GM12878 (cell line): Measurements from ENCODE around the gene PSMB5. TPM values are rescaled to one million over a fixed set of nuclear protein-coding genes. Genes with fewer than 3 reads are reported as not detected.
A peak's percentile ranks its signal among the peaks of the same experiment; 100 is the strongest.

Source experiments
- ATAC-seq: fragments of 200-7000 bp; cut with Tn5 transposase; 3 replicates; pipeline ENCODE4 v1.9.1; 2020; ENCODE audit warnings: mild to moderate bottlenecking, moderate library complexity
- BruUV-seq: library from RNA; stranded (reverse); fragments of 400-500 nt; replicated peaks from 2 replicates; lab custom pipeline; 2021; lab: Mats Ljungman, UMichigan
- CTCF ChIA-PET: fragments of 300-600 bp; sonication (Branson Sonifier 250); formaldehyde crosslinking; extraction: SDS; loops from one replicate; lab custom pipeline; 2021; ENCODE audit warnings: inconsistent platforms; lab: Yijun Ruan, JAX
- POLR2A ChIA-PET: fragments of 350-600 bp; formaldehyde crosslinking; extraction: SDS; loops from one replicate; lab custom pipeline; 2021; ENCODE audit warnings: inconsistent platforms; lab: Charles Lee
- RAD21 ChIA-PET: fragments of 300-600 bp; sonication (Branson Sonifier 250); formaldehyde crosslinking; loops from one replicate; lab custom pipeline; 2023; ENCODE audit warnings: antibody characterized with exemption; ENCODE audit not compliant: unreplicated experiment; lab: Charles Lee
- SMC1A ChIA-PET: fragments of 300-600 bp; sonication (Branson Sonifier 250); formaldehyde crosslinking; loops from one replicate; lab custom pipeline; 2023; ENCODE audit not compliant: unreplicated experiment, uncharacterized antibody; lab: Charles Lee
- DNase-seq: peaks from one replicate; pipeline ENCODE4 v3.0.0-alpha.2; 2011; ENCODE audit warnings: low read depth, low spot score
- FAIRE-seq: peaks from 3 replicates; lab custom pipeline; 2011; peaks lifted over from hg19 to GRCh38; lab: Jason Lieb, UNC
- H2AFZ ChIP-seq: 2 replicates; pipeline ENCODE4 v1.6.0; 2011; ENCODE audit warnings: low read depth, low read length, control low read depth; ENCODE audit not compliant: control insufficient read depth
- H3K27ac ChIP-seq: 2 replicates; pipeline ENCODE4 v1.5.1; 2011; ENCODE audit warnings: control low read depth; ENCODE audit not compliant: control insufficient read depth, insufficient read depth
- H3K27me3 ChIP-seq, 2 experiments: replicated peaks in 1 of 2; 2 replicates each; pipeline versions ENCODE4 v1.6.0 to v1.6.1; 2011; ENCODE audit warnings: low read length in 1 of 2; ENCODE audit not compliant: control insufficient read depth in 2 of 2, insufficient read depth in 2 of 2
- H3K36me3 ChIP-seq, 2 experiments: 2 replicates each; pipeline ENCODE4 v1.5.1; 2011; ENCODE audit warnings: low read length in 1 of 2; ENCODE audit not compliant: control insufficient read depth in 2 of 2, insufficient read depth in 2 of 2
- H3K4me1 ChIP-seq: 2 replicates; pipeline ENCODE4 v1.6.1; 2011; ENCODE audit warnings: mild to moderate bottlenecking, low read length, moderate library complexity, mixed read lengths; ENCODE audit not compliant: control insufficient read depth, insufficient read depth
- H3K4me2 ChIP-seq: 2 replicates; pipeline ENCODE4 v1.6.0; 2011; ENCODE audit warnings: control low read depth; ENCODE audit not compliant: control insufficient read depth, insufficient read depth
- H3K4me3 ChIP-seq: fragments of 200-600 bp; sonication (generic); 2 replicates; pipeline ENCODE4 v1.5.1; 2016
- H3K79me2 ChIP-seq: 2 replicates; pipeline ENCODE4 v1.6.0; 2011; ENCODE audit warnings: low read length; ENCODE audit not compliant: control insufficient read depth, insufficient read depth
- H3K9ac ChIP-seq: 2 replicates; pipeline ENCODE4 v1.8.0; 2011; ENCODE audit warnings: low read length, control low read depth, mixed read lengths; ENCODE audit not compliant: control insufficient read depth, insufficient read depth
- H3K9me3 ChIP-seq: replicated peaks from 3 replicates; pipeline ENCODE4 v1.5.1; 2011; ENCODE audit warnings: mild to moderate bottlenecking, low read length; ENCODE audit not compliant: control insufficient read depth, insufficient read depth
- H4K20me1 ChIP-seq: 2 replicates; pipeline ENCODE4 v1.6.0; 2011; ENCODE audit not compliant: control insufficient read depth, insufficient read depth
- BHLHE40 ChIP-seq, 2 experiments: fragments of 450-650 bp in 1 of 2; IDR thresholded peaks; 2 replicates each; pipeline ENCODE4 v1.6.1; 2011 to 2017; ENCODE audit warnings: low read depth in 2 of 2, borderline replicate concordance in 1 of 2, improper control_type of control experiment in 1 of 2, low read length in 1 of 2, mild to moderate bottlenecking in 1 of 2
- CEBPB ChIP-seq, 2 experiments: fragments of 150-350 bp in 1 of 2; IDR thresholded peaks; 2 replicates each; pipeline ENCODE4 v1.6.1; 2012 to 2014; ENCODE audit warnings: low read depth in 2 of 2, low read length in 2 of 2, borderline replicate concordance in 1 of 2, inconsistent platforms in 1 of 2
- CTCF ChIP-seq, 3 experiments: IDR thresholded peaks in 2 of 3; conservative IDR thresholded peaks in 1 of 3; 2 replicates each; pipeline ENCODE4 v1.5.1; 2011; ENCODE audit warnings: low read depth in 3 of 3, low read length in 3 of 3, mild to moderate bottlenecking in 3 of 3, control low read depth in 2 of 3, moderate library complexity in 2 of 3, inconsistent platforms in 1 of 3, mixed read lengths in 1 of 3; ENCODE audit not compliant: control insufficient read depth in 2 of 3, insufficient read depth in 1 of 3; ENCODE audit errors: extremely low read depth in 1 of 3
- DPF2 ChIP-seq: fragments of 450-650 bp; IDR thresholded peaks from 2 replicates; pipeline ENCODE4 v1.6.1; 2017; ENCODE audit warnings: mild to moderate bottlenecking
- ESRRA ChIP-seq: IDR thresholded peaks from 2 replicates; pipeline ENCODE4 v1.6.1; 2012; ENCODE audit warnings: mild to moderate bottlenecking, low read length, improper control_type of control experiment
- GABPA ChIP-seq: IDR thresholded peaks from 2 replicates; pipeline ENCODE4 v1.6.1; 2014; ENCODE audit warnings: antibody characterized with exemption, low read depth, mild to moderate bottlenecking, inconsistent platforms
- MEF2A ChIP-seq: IDR thresholded peaks from 2 replicates; pipeline ENCODE4 v1.6.1; 2011; ENCODE audit warnings: low read depth, mild to moderate bottlenecking, low read length, moderate library complexity; ENCODE audit not compliant: insufficient read depth
- RAD21 ChIP-seq: IDR thresholded peaks from 2 replicates; pipeline ENCODE4 v1.6.1; 2011; ENCODE audit warnings: mild to moderate bottlenecking, low read depth, low read length, moderate library complexity; ENCODE audit not compliant: insufficient read depth
- SMARCA5 ChIP-seq: fragments of 450-650 bp; IDR thresholded peaks from 2 replicates; pipeline ENCODE4 v1.6.1; 2017; ENCODE audit warnings: mild to moderate bottlenecking
- SMC3 ChIP-seq: IDR thresholded peaks from 2 replicates; pipeline ENCODE4 v1.6.1; 2011; ENCODE audit warnings: low read length, improper control_type of control experiment, borderline replicate concordance
- WRNIP1 ChIP-seq: IDR thresholded peaks from 2 replicates; pipeline ENCODE4 v1.6.1; 2011; ENCODE audit warnings: low read depth, low read length, improper control_type of control experiment, borderline replicate concordance
- YY1 ChIP-seq: IDR thresholded peaks from 2 replicates; pipeline ENCODE4 v1.6.1; 2011; ENCODE audit warnings: low read depth, mild to moderate bottlenecking, low read length
- WGBS: methylation state at CpG from one replicate; pipeline ENCODE4 v1.1.6; 2016; ENCODE audit warnings: low lambda C conversion rate; ENCODE audit not compliant: insufficient replicate concordance, insufficient coverage; ENCODE audit errors: missing lambda C conversion rate; 5-methylcytosine and 5-hydroxymethylcytosine counted together
- in situ Hi-C: fragments of 300-500 bp; cut with MboI; formaldehyde crosslinking; loops from 9 replicates; pipeline ENCODE4 v1.14.3; 2018; ENCODE audit warnings: mixed read lengths
- intact Hi-C: fragments of 100-400 bp; cut with micrococcal nuclease; formaldehyde crosslinking; loops from one replicate; pipeline ENCODE4 v1.14.2; 2022; ENCODE audit not compliant: unreplicated experiment
- polyA plus RNA-seq, 11 experiments: library from polyadenylated mRNA; depleted of rRNA in 4 of 11; unstranded in 6 of 11; stranded (reverse) in 5 of 11; fragments of >200 nt; fragmentation: Nextera tagmentation in 4 of 11; fragmentation: Illumina TruSeq in 1 of 11; extraction: Ambion mirVana in 4 of 11; extraction: Trizol in 1 of 11; gene quantifications; 1 replicate in 1 of 11; 2 replicates in 10 of 11; pipeline versions ENCODE4 v1.2.1 to v1.2.3, GENCODE V29; 2011 to 2016; ENCODE audit warnings: inconsistent platforms in 2 of 11, missing spikeins in 2 of 11, low read depth in 1 of 11
- total RNA-seq, 4 experiments: library from RNA; depleted of rRNA in 3 of 4; stranded (reverse); fragments of >200 nt in 3 of 4; fragmentation: Illumina TruSeq in 1 of 4; extraction: Trizol in 1 of 4; gene quantifications; 2 replicates each; pipeline versions ENCODE4 v1.2.1 to v1.2.3, GENCODE V29; 2013 to 2021

Gene PSMB5
- total and polyA plus RNA-seq, 10 of the 15 experiments (the other 5 are each of a cell fraction or from before 2014, with no cell fraction given): 84.5 to 802 (median 144) TPM

GRCh38 chr14:22987291-22987690 lies 47.4 kb downstream of the PSMB5 start (continued):
- no peak for TF ChIP-seq GABPA
- TF ChIP-seq MEF2A: no peak

GRCh38 chr14:22986508-22987054 lies 48.1 kb downstream of the PSMB5 start:
- no TSS peak for BruUV-seq
- SMC1A ChIA-PET: interaction anchor here (0.7 to 7.6 kb wide), 45 partner anchors 8 to 671 kb away, joined by 3 to 156 read pairs (median 5); partner anchors contain the start of genes ACIN1, C14orf119, CDH24 and HAUS4
- in situ Hi-C loops: no loop called here

More at GRCh38 chr14:22986508-22987054, 48.1 kb downstream of the PSMB5 start:
- Histone ChIP-seq H3K4me3 (no peak overlapping the region), H2AFZ (no peak overlapping the region), H3K4me2 (no peak overlapping the region), H3K4me1 (no peaks in the 10 kb centered on the region; the same call in 1 of the 2 replicates), H3K9ac (no peak overlapping the region), H3K27ac (no peak overlapping the region), H3K27me3 (peaks cover 3% of the 10 kb centered on the region in 2 experiments), H3K36me3 (no peaks in the 10 kb centered on the region; a peak in 1 of 4 replicates), H4K20me1 (no peaks in the 10 kb centered on the region), H3K79me2 (no peaks in the 10 kb centered on the region), H3K9me3 (no peaks in the 10 kb centered on the region)
- 26% methylated on average over 5 of the region's 5 CpGs for WGBS
- RAD21 ChIA-PET: interaction anchor here (0.6 to 9.1 kb wide), 39 partner anchors 9 to 416 kb away, joined by 3 to 224 read pairs (median 4); partner anchors contain the start of genes ACIN1, C14orf119, CDH24 and HAUS4
- CTCF ChIA-PET: interaction anchor here (0.6 to 25.0 kb wide), 48 partner anchors 10 to 597 kb away, joined by 3 to 853 read pairs (median 6); partner anchors contain the start of genes ACIN1, C14orf119, CDH24 and HAUS4
- TF ChIP-seq CTCF (IDR thresholded peaks at IDR 0.05 in 2 of 3, conservative IDR thresholded peaks at IDR 0.05 in 1 of 3; ENCODE audit: control insufficient read depth in 2 of 3, extremely low read depth in 1 of 3, insufficient read depth in 1 of 3, low read depth in 3 of 3, low read length in 3 of 3) (peak; percentile 85 to 94 (median 93)), SMARCA5 (peak; percentile 69; the same call in 1 of the 2 replicates), WRNIP1 (peak; percentile 61; the same call in 1 of the 2 replicates), MEF2A (no peak), SMC3 (peak; percentile 94), ESRRA (no peak), YY1 (peak; percentile 67; the same call in 1 of the 2 replicates), CEBPB (IDR thresholded peaks at IDR 0.05; ENCODE audit: borderline replicate concordance in 1 of 2, low read depth in 2 of 2, low read length in 2 of 2) (no peak), RAD21 (peak; percentile 95), BHLHE40 (IDR thresholded peaks at IDR 0.05; ENCODE audit: borderline replicate concordance in 1 of 2, low read depth in 2 of 2, low read length in 1 of 2) (0 out of 4 replicates have a peak, but pooled peaks have one; percentile 6 to 29), DPF2 (no peak)
- DNase-seq (no peak), FAIRE-seq (peak; percentile 95), ATAC-seq (peak; percentile 90)
- intact Hi-C loops: loop anchor here (1.0 to 10.0 kb wide), 2 partner anchors 72 to 602 kb away; no protein-coding TSS in a partner anchor
- POLR2A ChIA-PET: interaction anchor here (0.7 to 2.3 kb wide), 9 partner anchors 8 to 73 kb away, joined by 3 to 17 read pairs (median 6); no protein-coding TSS in a partner anchor
